K562 (cell line): ENCODE measurements around the gene ARMH3. TPM values are rescaled to one million over a fixed set of nuclear protein-coding genes. Genes with fewer than 3 reads are reported as not detected.

ENCODE experiments used
- CEBPB ChIP-seq: fragments of 450-650 bp; IDR thresholded peaks from 2 replicates; pipeline ENCODE4 v1.6.1; 2016; ENCODE audit warnings: missing genetic modification characterization, missing compliant biosample characterization
- CHD1 ChIP-seq: fragments of 200-600 bp; sonication (generic); IDR thresholded peaks from one replicate; pipeline ENCODE4 v1.6.1; 2012; ENCODE audit warnings: mild to moderate bottlenecking, moderate library complexity, low read length, inconsistent platforms
- JUND ChIP-seq, 2 experiments: IDR thresholded peaks; 2 replicates in 1 of 2; 3 replicates in 1 of 2; pipeline ENCODE4 v1.6.1; 2011; ENCODE audit warnings: borderline replicate concordance in 2 of 2, low read depth in 2 of 2, low read length in 2 of 2, improper control_type of control experiment in 1 of 2, missing biosample characterization in 1 of 2, missing genetic modification characterization in 1 of 2, missing genetic modification reagents in 1 of 2
- KDM1A ChIP-seq, 2 experiments: fragments of 450-650 bp; IDR thresholded peaks; 2 replicates each; pipeline ENCODE4 v1.6.1; 2016; ENCODE audit warnings: mild to moderate bottlenecking in 2 of 2
- MTA3 ChIP-seq: fragments of 450-650 bp; formaldehyde crosslinking; IDR thresholded peaks from 2 replicates; pipeline ENCODE4 v1.6.1; 2017; ENCODE audit warnings: mild to moderate bottlenecking, borderline replicate concordance
- RCOR1 ChIP-seq, 2 experiments: IDR thresholded peaks; 2 replicates each; pipeline ENCODE4 v1.6.1; 2012; ENCODE audit warnings: low read depth in 2 of 2, low read length in 2 of 2, borderline replicate concordance in 1 of 2, improper control_type of control experiment in 1 of 2
- SMARCE1 ChIP-seq: fragments of 450-650 bp; IDR thresholded peaks from 2 replicates; pipeline ENCODE4 v1.7.1; 2016; ENCODE audit warnings: mild to moderate bottlenecking
- TCF7L2 ChIP-seq: fragments of 150-350 bp; IDR thresholded peaks from 2 replicates; pipeline ENCODE4 v1.6.1; 2016; ENCODE audit warnings: low read depth, mild to moderate bottlenecking, low read length, moderate library complexity
- YBX1 ChIP-seq: fragments of 450-650 bp; IDR thresholded peaks from 2 replicates; pipeline ENCODE4 v1.7.1; 2016; ENCODE audit warnings: mild to moderate bottlenecking
- ZBTB40 ChIP-seq, 2 experiments: fragments of 450-650 bp in 1 of 2; sonication (generic) in 1 of 2; formaldehyde crosslinking in 1 of 2; IDR thresholded peaks; 2 replicates each; pipeline versions ENCODE4 v1.7.1 to v1.9.0; 2016 to 2022; ENCODE audit warnings: inconsistent platforms in 1 of 2, mild to moderate bottlenecking in 1 of 2, missing genetic modification reagents in 1 of 2
- ZEB2 ChIP-seq: fragments of 450-650 bp; IDR thresholded peaks from 2 replicates; pipeline ENCODE4 v1.6.1; 2016
- ZNF766 ChIP-seq: fragments of 200-800 bp; sonication (Bioruptor generic); conservative IDR thresholded peaks from 2 replicates; pipeline ENCODE4 v1.6.1; 2016; ENCODE audit warnings: missing genetic modification characterization, missing compliant biosample characterization
- polyA plus RNA-seq, 8 experiments: library from polyadenylated mRNA; depleted of rRNA in 4 of 8; stranded (reverse) in 5 of 8; unstranded in 3 of 8; fragments of >200 nt; fragmentation: Nextera tagmentation in 2 of 8; fragmentation: Illumina TruSeq in 1 of 8; extraction: Ambion mirVana in 2 of 8; extraction: Trizol in 1 of 8; gene quantifications; 2 replicates each; pipeline versions ENCODE4 v1.2.1 to v1.2.3, GENCODE V29; 2011 to 2014; ENCODE audit warnings: inconsistent platforms in 1 of 8, missing spikeins in 1 of 8
- total RNA-seq, 7 experiments: library from RNA; depleted of rRNA in 6 of 7; stranded (reverse); fragments of >200 nt in 6 of 7; fragmentation: Illumina TruSeq in 2 of 7; extraction: Trizol in 2 of 7; gene quantifications; 2 replicates each; pipeline versions ENCODE4 v1.2.1 to v1.2.3, GENCODE V29; 2011 to 2021; ENCODE audit warnings: low replicate concordance in 1 of 7
- TF ChIP-seq, protein P1 (sequence below): sonication (generic); formaldehyde crosslinking; IDR thresholded peaks from 2 replicates; pipeline ENCODE4 v1.8.0; 2022; ENCODE audit warnings: mild to moderate bottlenecking, missing genetic modification reagents, borderline replicate concordance
- TF ChIP-seq, protein P2 (sequence below): IDR thresholded peaks from 3 replicates; pipeline ENCODE4 v1.6.1; 2011; ENCODE audit warnings: borderline replicate concordance, mild to moderate bottlenecking, moderate library complexity; ENCODE audit not compliant: insufficient read length; ENCODE audit errors: extremely low read depth

Gene ARMH3
- total and polyA plus RNA-seq, 9 of the 15 experiments (the other 6 are each of a cell fraction or from before 2014, with no cell fraction given): 0.29 to 0.73 TPM; not detected in 7

DNA sequence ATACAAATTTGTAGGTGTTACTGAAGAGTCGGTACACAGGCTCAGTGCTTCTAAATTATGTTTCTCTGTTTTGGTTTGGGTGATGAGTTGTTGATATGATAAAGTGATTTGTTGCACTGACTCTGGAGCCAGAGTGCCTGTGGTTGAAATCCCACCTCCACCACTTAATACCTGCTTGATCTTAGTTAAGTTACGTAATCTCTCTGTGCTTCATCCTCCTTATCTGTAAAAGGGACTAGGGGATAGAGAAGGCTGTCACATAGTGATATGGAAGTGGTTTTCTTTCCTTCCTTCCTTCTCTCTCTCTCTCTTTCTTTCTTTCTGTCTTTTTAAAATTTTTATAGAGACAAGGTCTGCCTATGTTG, 8.5 kb upstream of the ARMH3 start (continued):
- peak; percentile 2 for TF ChIP-seq CHD1
- peak; percentile 12; the same call in 1 of the 2 replicates for TF ChIP-seq JUND (IDR thresholded peaks at IDR 0.05; ENCODE audit: borderline replicate concordance, low read depth, low read length)
- TF ChIP-seq JUND (tag; IDR thresholded peaks at IDR 0.05; ENCODE audit: borderline replicate concordance, low read depth, low read length): no peak
- TF ChIP-seq CEBPB (tag): peak; percentile 78
- TF ChIP-seq, protein P1, sequence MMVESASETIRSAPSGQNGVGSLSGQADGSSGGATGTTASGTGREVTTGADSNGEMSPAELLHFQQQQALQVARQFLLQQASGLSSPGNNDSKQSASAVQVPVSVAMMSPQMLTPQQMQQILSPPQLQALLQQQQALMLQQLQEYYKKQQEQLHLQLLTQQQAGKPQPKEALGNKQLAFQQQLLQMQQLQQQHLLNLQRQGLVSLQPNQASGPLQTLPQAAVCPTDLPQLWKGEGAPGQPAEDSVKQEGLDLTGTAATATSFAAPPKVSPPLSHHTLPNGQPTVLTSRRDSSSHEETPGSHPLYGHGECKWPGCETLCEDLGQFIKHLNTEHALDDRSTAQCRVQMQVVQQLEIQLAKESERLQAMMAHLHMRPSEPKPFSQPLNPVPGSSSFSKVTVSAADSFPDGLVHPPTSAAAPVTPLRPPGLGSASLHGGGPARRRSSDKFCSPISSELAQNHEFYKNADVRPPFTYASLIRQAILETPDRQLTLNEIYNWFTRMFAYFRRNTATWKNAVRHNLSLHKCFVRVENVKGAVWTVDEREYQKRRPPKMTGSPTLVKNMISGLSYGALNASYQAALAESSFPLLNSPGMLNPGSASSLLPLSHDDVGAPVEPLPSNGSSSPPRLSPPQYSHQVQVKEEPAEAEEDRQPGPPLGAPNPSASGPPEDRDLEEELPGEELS (CRISPR knock-in tag): no peak
- TF ChIP-seq ZBTB40 (IDR thresholded peaks at IDR 0.05): no peak
- no peak for TF ChIP-seq ZBTB40 (CRISPR knock-in tag; IDR thresholded peaks at IDR 0.05)
- no peak for TF ChIP-seq ZNF766
- TF ChIP-seq, protein P2, sequence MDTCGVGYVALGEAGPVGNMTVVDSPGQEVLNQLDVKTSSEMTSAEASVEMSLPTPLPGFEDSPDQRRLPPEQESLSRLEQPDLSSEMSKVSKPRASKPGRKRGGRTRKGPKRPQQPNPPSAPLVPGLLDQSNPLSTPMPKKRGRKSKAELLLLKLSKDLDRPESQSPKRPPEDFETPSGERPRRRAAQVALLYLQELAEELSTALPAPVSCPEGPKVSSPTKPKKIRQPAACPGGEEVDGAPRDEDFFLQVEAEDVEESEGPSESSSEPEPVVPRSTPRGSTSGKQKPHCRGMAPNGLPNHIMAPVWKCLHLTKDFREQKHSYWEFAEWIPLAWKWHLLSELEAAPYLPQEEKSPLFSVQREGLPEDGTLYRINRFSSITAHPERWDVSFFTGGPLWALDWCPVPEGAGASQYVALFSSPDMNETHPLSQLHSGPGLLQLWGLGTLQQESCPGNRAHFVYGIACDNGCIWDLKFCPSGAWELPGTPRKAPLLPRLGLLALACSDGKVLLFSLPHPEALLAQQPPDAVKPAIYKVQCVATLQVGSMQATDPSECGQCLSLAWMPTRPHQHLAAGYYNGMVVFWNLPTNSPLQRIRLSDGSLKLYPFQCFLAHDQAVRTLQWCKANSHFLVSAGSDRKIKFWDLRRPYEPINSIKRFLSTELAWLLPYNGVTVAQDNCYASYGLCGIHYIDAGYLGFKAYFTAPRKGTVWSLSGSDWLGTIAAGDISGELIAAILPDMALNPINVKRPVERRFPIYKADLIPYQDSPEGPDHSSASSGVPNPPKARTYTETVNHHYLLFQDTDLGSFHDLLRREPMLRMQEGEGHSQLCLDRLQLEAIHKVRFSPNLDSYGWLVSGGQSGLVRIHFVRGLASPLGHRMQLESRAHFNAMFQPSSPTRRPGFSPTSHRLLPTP: peak; percentile 38
- no peak for TF ChIP-seq YBX1
- peak; percentile 57; the same call in 1 of the 2 replicates for TF ChIP-seq SMARCE1
- no peak for TF ChIP-seq TCF7L2
- peak; percentile 72; the same call in 1 of the 2 replicates for TF ChIP-seq ZEB2
- peak in 1 of 2 experiments; percentile 49; a peak in 1 of 4 replicates for TF ChIP-seq RCOR1 (IDR thresholded peaks at IDR 0.05; ENCODE audit: borderline replicate concordance in 1 of 2, low read depth in 2 of 2, low read length in 2 of 2)
- no peak for TF ChIP-seq MTA3
- peak; percentile 57 to 67; a peak in 2 of 4 replicates for TF ChIP-seq KDM1A (IDR thresholded peaks at IDR 0.05)
